Left colon (tissue), 2 donors: Measurements from ENCODE around the gene ENPEP. TPM values are rescaled to one million over a fixed set of nuclear protein-coding genes. Genes with fewer than 3 reads are reported as not detected.
"Not testable (repeated sequence)": the region's sequence is repeated elsewhere in the genome, so short reads cannot be mapped to it uniquely, and the experiment has no call there.

Source experiments
- ATAC-seq: fragments of 200-7000 bp; cut with Tn5 transposase; one replicate; pipeline ENCODE4 v1.9.1; 2020; ENCODE audit warnings: mild to moderate bottlenecking, moderate library complexity
- DNase-seq, 2 donors: peaks; one replicate each; pipeline ENCODE4 v3.0.0-alpha.2; 2020
- intact Hi-C, 2 donors: fragments of 100-400 bp; cut with DNase I in 1 of 2; cut with micrococcal nuclease in 1 of 2; formaldehyde crosslinking; loops; one replicate each; pipeline versions ENCODE4 v1.11.2 to v1.14.0; 2022; cut with DNase I, micrococcal nuclease
- total RNA-seq, 2 donors: library from RNA; stranded (reverse); fragmentation: NEBNext Ultra II Directional; extraction: Animal tissue kit (Norgen Biotek cat#: 25700); gene quantifications; one replicate each; pipeline ENCODE4 v1.2.1, GENCODE V29; 2021
- donor health status: DM: no; HTN: no; CAD: no.
- donor health status: DM: yes; HTN: yes; CAD: no.

ENPEP gene
- total RNA-seq, 2 donors from 2014 or later = 1.6 to 2.0 TPM

GRCh38 chr4:110480746-110481271 is 4.9 kb downstream of the ENPEP start:
- DNase-seq = no peak
- ATAC-seq = no peak
- intact Hi-C loops = no loop called here

- no peak for DNase-seq
- intact Hi-C loops = no loop called here
- ATAC-seq = no peak
Observed at GRCh38 chr4:110483516-110483915, 7.6 kb downstream of the ENPEP start.

- ATAC-seq (no peak), DNase-seq (no peak)
- intact Hi-C loops = no loop called here
Observed at GRCh38 chr4:110484029-110484428, 8.1 kb downstream of the ENPEP start.

GRCh38 chr4:110484767-110485166 is 8.8 kb downstream of the ENPEP start:
- intact Hi-C loops = no loop called here
- DNase-seq (no peak), ATAC-seq (no peak)

GRCh38 chr4:110485452-110485851 is 9.5 kb downstream of the ENPEP start:
- ATAC-seq = no peak
- intact Hi-C loops = no loop called here
- DNase-seq = no peak

- no peak for ATAC-seq
Observed at GRCh38 chr4:110486256-110486655, 10.3 kb downstream of the ENPEP start.

GRCh38 chr4:110486850-110487249 is 10.9 kb downstream of the ENPEP start:
- ATAC-seq, intact Hi-C loops, DNase-seq: not testable (repeated sequence)

More at GRCh38 chr4:110486256-110486655, 10.3 kb downstream of the ENPEP start:
- intact Hi-C loops = no loop called here
- no peak for DNase-seq

- ATAC-seq (peak; percentile 93), DNase-seq (no peak)
- intact Hi-C loops = no loop called here
Observed at GRCh38 chr4:110487873-110488272, 11.9 kb downstream of the ENPEP start.

- intact Hi-C loops = no loop called here
- DNase-seq = no peak
- no peak for ATAC-seq
Observed at GRCh38 chr4:110489901-110490508, 14.1 kb downstream of the ENPEP start.

GRCh38 chr4:110492522-110492921 is 16.6 kb downstream of the ENPEP start:
- DNase-seq (no peak), ATAC-seq (no peak)
- intact Hi-C loops = no loop called here

GRCh38 chr4:110493520-110493919 is 17.6 kb downstream of the ENPEP start:
- no peak for DNase-seq
- intact Hi-C loops = no loop called here
- ATAC-seq = no peak

- ATAC-seq (no peak), DNase-seq (no peak)
- intact Hi-C loops = no loop called here
Observed at GRCh38 chr4:110498420-110498819, 22.5 kb downstream of the ENPEP start.

- intact Hi-C loops = no loop called here
- ATAC-seq = no peak
- DNase-seq = no peak
Observed at GRCh38 chr4:110499126-110499525, 23.2 kb downstream of the ENPEP start.

GRCh38 chr4:110501826-110502225 is 25.9 kb downstream of the ENPEP start:
- intact Hi-C loops = no loop called here
- DNase-seq (no peak), ATAC-seq (no peak)

- DNase-seq = no peak
- ATAC-seq = no peak
- intact Hi-C loops = no loop called here
Observed at GRCh38 chr4:110503270-110504083, 27.5 kb downstream of the ENPEP start.

GRCh38 chr4:110504084-110504435 is 28.1 kb downstream of the ENPEP start:
- intact Hi-C loops = no loop called here
- DNase-seq (no peak), ATAC-seq (no peak)

- DNase-seq (no peak), ATAC-seq (no peak)
- intact Hi-C loops = no loop called here
Observed at GRCh38 chr4:110505440-110505839, 29.5 kb downstream of the ENPEP start.

- ATAC-seq = peak; percentile 69
- intact Hi-C loops = no loop called here
- no peak for DNase-seq
Observed at GRCh38 chr4:110508827-110509710, 33.1 kb downstream of the ENPEP start.

- intact Hi-C loops = loop anchor here (10.0 kb wide), 2 partner anchors 165 to 505 kb away; no protein-coding TSS in a partner anchor
- ATAC-seq (peak; percentile 98), DNase-seq (no peak)
Observed at GRCh38 chr4:110510277-110510676, 34.3 kb downstream of the ENPEP start.
